Colonic mucosa (tissue), 4 donors: Measurements from ENCODE around the gene MPHOSPH6. TPM values are rescaled to one million over a fixed set of nuclear protein-coding genes. Genes with fewer than 3 reads are reported as not detected.
"Not testable (repeated sequence)": the region's sequence is repeated elsewhere in the genome, so short reads cannot be mapped to it uniquely, and the experiment has no call there.

Experiments used
- DNase-seq: peaks from one replicate; pipeline ENCODE4 v3.0.0-alpha.2; 2020
- H3K27ac ChIP-seq: fragments of 200-600 bp; one replicate; pipeline ENCODE4 v1.8.0; 2021
- H3K27me3 ChIP-seq: fragments of 200-600 bp; one replicate; pipeline ENCODE4 v1.8.0; 2021
- H3K36me3 ChIP-seq: fragments of 200-600 bp; one replicate; pipeline ENCODE4 v1.8.0; 2021
- H3K4me1 ChIP-seq: fragments of 200-600 bp; one replicate; pipeline ENCODE4 v1.8.0; 2021; ENCODE audit warnings: mild to moderate bottlenecking
- H3K4me3 ChIP-seq: fragments of 200-600 bp; one replicate; pipeline ENCODE4 v1.8.0; 2021
- H3K9ac ChIP-seq, 2 donors: one replicate each; pipeline ENCODE4 v1.7.0; 2013; ENCODE audit warnings: control low read depth in 2 of 2, low read depth in 2 of 2, low read length in 2 of 2
- H3K9me3 ChIP-seq: fragments of 200-600 bp; one replicate; pipeline ENCODE4 v1.8.0; 2021
- CTCF ChIP-seq: fragments of 200-600 bp; IDR thresholded peaks from one replicate; pipeline ENCODE4 v1.8.0; 2022; ENCODE audit warnings: antibody characterized with exemption, mild to moderate bottlenecking
- intact Hi-C: fragments of 100-400 bp; cut with DNase I; formaldehyde crosslinking; loops from one replicate; pipeline ENCODE4 v1.14.1; 2022
- total RNA-seq, 2 donors: library from RNA; stranded (reverse); fragmentation: NEBNext Ultra II Directional in 1 of 2; extraction: Animal tissue kit (Norgen Biotek cat#: 25700) in 1 of 2; gene quantifications; one replicate each; pipeline ENCODE4 v1.2.1, GENCODE V29; 2021
- donor health status: healthy.
- donor health status: DM: no; HTN: no; CAD: no.
- donor health status: DM: no; HTN: no; CAD: no.

Gene MPHOSPH6
- total RNA-seq = 10 to 100 TPM; 18.1 to 22.8 TPM

- Histone ChIP-seq H3K27ac (peak within 1 kb of the TSS; percentile 56), H3K9ac (peak within 1 kb of the TSS; percentile 70 to 76), H3K9me3 (no peaks in the 10 kb centered on the region), H3K27me3 (no peaks in the 10 kb centered on the region), H3K36me3 (no peaks in the 10 kb centered on the region), H3K4me1 (peaks cover 4% of the 10 kb centered on the region), H3K4me3 (peak within 1 kb of the TSS; percentile 62)
- DNase-seq = peak; percentile 91
- TF ChIP-seq CTCF = no peak
- intact Hi-C loops = loop anchor here (10.0 kb wide), 1 partner anchor 135 kb away; the partner anchor contains the start of gene HSD17B2
Measured at GRCh38 chr16:82169861-82170845, at the start of gene MPHOSPH6. Gene MPHOSPH6 (minus strand): TSS chr16:82170224. CDS start chr16:82170175, 49 bp downstream.

- Histone ChIP-seq H3K36me3 (no peaks in the 10 kb centered on the region), H3K4me3 (no peak overlapping the region), H3K4me1 (no peaks in the 10 kb centered on the region), H3K27me3 (no peaks in the 10 kb centered on the region), H3K27ac (no peak overlapping the region), H3K9ac (no peak overlapping the region), H3K9me3 (no peaks in the 10 kb centered on the region)
- intact Hi-C loops = no loop called here
- no peak for DNase-seq
- no peak for TF ChIP-seq CTCF
Measured at GRCh38 chr16:82219298-82219697, 49.3 kb upstream of the MPHOSPH6 start.

- H3K9ac ChIP-seq, H3K27me3 ChIP-seq, DNase-seq, H3K27ac ChIP-seq, H3K36me3 ChIP-seq, H3K9me3 ChIP-seq, H3K4me1 ChIP-seq, H3K4me3 ChIP-seq, intact Hi-C loops: not testable (repeated sequence)
Measured at GRCh38 chr16:82209314-82209713, 39.3 kb upstream of the MPHOSPH6 start.

- DNase-seq = no peak
- TF ChIP-seq CTCF = no peak
Measured at GRCh38 chr16:82203198-82203597, 33.2 kb upstream of the MPHOSPH6 start.

GRCh38 chr16:82201926-82202325 lies 31.9 kb upstream of the MPHOSPH6 start:
- Histone ChIP-seq H3K4me3 (no peak overlapping the region), H3K36me3 (no peaks in the 10 kb centered on the region), H3K27me3 (no peaks in the 10 kb centered on the region), H3K27ac (no peak overlapping the region), H3K4me1 (no peaks in the 10 kb centered on the region), H3K9me3 (no peaks in the 10 kb centered on the region), H3K9ac (no peak overlapping the region)
- intact Hi-C loops = no loop called here
- DNase-seq = no peak
- no peak for TF ChIP-seq CTCF

More at GRCh38 chr16:82203198-82203597, 33.2 kb upstream of the MPHOSPH6 start:
- H3K9me3 ChIP-seq = no peaks in the 10 kb centered on the region
- H3K9ac ChIP-seq = no peak overlapping the region
- no peaks in the 10 kb centered on the region for H3K27me3 ChIP-seq
- no peak overlapping the region for H3K27ac ChIP-seq
- no peaks in the 10 kb centered on the region for H3K4me1 ChIP-seq
- intact Hi-C loops = no loop called here
- no peak overlapping the region for H3K4me3 ChIP-seq
- no peaks in the 10 kb centered on the region for H3K36me3 ChIP-seq

- no peak overlapping the region for H3K4me3 ChIP-seq
- no peak for TF ChIP-seq CTCF
- H3K9ac ChIP-seq = no peak overlapping the region
- DNase-seq = no peak
- H3K27me3 ChIP-seq = no peaks in the 10 kb centered on the region
- H3K9me3 ChIP-seq = no peaks in the 10 kb centered on the region
- intact Hi-C loops = no loop called here
- no peaks in the 10 kb centered on the region for H3K36me3 ChIP-seq
- H3K27ac ChIP-seq = no peak overlapping the region
- no peaks in the 10 kb centered on the region for H3K4me1 ChIP-seq
Measured at GRCh38 chr16:82201351-82201750, 31.3 kb upstream of the MPHOSPH6 start.
